Measurements from ENCODE around the gene SRPX2.

Gene SRPX2

GRCh38 chrX:100635040-100635439, 9.0 kb upstream of the SRPX2 start:
- intact Hi-C loops (cut with DNase I; ENCODE audit: low total_unique reads) = no loop called here
- TF ChIP-seq, protein P1, sequence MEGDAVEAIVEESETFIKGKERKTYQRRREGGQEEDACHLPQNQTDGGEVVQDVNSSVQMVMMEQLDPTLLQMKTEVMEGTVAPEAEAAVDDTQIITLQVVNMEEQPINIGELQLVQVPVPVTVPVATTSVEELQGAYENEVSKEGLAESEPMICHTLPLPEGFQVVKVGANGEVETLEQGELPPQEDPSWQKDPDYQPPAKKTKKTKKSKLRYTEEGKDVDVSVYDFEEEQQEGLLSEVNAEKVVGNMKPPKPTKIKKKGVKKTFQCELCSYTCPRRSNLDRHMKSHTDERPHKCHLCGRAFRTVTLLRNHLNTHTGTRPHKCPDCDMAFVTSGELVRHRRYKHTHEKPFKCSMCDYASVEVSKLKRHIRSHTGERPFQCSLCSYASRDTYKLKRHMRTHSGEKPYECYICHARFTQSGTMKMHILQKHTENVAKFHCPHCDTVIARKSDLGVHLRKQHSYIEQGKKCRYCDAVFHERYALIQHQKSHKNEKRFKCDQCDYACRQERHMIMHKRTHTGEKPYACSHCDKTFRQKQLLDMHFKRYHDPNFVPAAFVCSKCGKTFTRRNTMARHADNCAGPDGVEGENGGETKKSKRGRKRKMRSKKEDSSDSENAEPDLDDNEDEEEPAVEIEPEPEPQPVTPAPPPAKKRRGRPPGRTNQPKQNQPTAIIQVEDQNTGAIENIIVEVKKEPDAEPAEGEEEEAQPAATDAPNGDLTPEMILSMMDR (IDR thresholded peaks at IDR 0.05) = no peak
- Histone ChIP-seq H3K27ac (no peak overlapping the region), H3K9me3 (no peaks in the 10 kb centered on the region), H3K4me1 (peaks cover 0 to 4% (median 0%) of the 10 kb centered on the region in 4 donors), H3K36me3 (no peaks in the 10 kb centered on the region), H3K27me3 (no peaks in the 10 kb centered on the region), H3K4me3 (no peak overlapping the region)
- no peak for DNase-seq

DNA sequence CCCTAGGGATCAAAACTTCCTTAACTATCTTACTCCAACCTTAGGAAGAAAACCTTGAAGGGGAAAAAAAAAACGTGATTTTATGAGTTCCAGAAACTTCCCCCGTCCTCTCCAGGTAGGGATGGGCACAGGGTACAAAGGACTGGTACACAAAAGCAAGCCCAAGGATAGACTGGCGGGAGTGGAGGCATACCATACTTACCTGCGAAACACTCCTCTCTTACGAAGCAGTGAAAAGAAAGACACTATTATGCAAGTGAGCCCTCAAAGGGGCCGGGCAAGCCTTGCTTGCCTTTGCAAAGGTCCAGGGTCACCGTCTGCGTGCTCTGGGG, 8.0 kb upstream of the SRPX2 start:
- Histone ChIP-seq H3K27ac (peak overlapping the region; percentile 66 to 75), H3K9me3 (no peaks in the 10 kb centered on the region), H3K4me1 (peaks cover 0 to 4% (median 0%) of the 10 kb centered on the region in 4 donors), H3K4me3 (peak overlapping the region; percentile 61 to 64), H3K27me3 (no peaks in the 10 kb centered on the region), H3K36me3 (no peaks in the 10 kb centered on the region)
- TF ChIP-seq, protein P1 (IDR thresholded peaks at IDR 0.05) = no peak
- DNase-seq = no peak
- intact Hi-C loops (cut with DNase I; ENCODE audit: low total_unique reads) = no loop called here

DNA sequence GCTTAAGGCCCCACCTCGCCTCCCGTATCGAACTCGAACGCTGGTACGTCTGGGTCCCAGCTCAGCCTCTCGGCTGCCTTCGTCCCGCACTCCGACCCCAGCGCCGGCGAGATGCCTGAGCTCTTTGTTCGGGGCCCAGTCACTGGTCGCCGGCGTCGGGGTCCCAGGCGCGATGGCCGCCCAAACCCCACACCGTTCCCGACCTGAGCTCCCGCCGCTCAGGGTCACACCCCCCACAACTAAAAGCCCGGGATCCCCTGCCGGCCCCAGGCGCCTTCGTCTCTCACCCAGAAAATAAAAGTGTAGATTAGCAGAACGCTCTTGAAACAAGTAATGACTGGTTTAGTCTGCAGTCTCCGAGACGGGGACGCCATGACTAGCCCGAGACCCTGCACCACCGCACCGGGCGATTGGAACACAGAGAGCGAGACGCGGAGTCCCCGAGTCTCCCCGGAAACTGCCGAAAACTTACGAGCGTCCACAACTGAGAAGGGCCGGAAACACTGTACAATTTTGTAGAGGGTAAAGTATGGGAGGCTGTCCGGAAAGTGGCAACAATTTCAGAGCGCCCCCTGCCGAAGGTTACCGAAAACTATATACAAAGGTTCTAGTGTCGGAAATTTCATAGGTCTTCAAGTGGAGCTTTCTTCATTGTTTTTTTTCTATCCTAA, 7.5 kb upstream of the SRPX2 start, which contains the start of gene TSPAN6:
TSPAN6 (minus strand) TSS at position 486 of the 671 bp plus-strand sequence; CDS start at position 374, 112 bp downstream.
- intact Hi-C loops (cut with DNase I; ENCODE audit: low total_unique reads) = no loop called here
- peaks cover 0 to 4% (median 0%) of the 10 kb centered on the region in 4 donors for H3K4me1 ChIP-seq

GRCh38 chrX:100642290-100642689, 1.7 kb upstream of the SRPX2 start:
- TF ChIP-seq, protein P1 (IDR thresholded peaks at IDR 0.05) = no peak
- H3K4me3 ChIP-seq = no peak overlapping the region
- H3K4me1 ChIP-seq = peaks cover 0 to 23% (median 0%) of the 10 kb centered on the region in 4 donors
- no peak overlapping the region for H3K27ac ChIP-seq
- no peaks in the 10 kb centered on the region for H3K36me3 ChIP-seq
- no peaks in the 10 kb centered on the region for H3K9me3 ChIP-seq
- H3K27me3 ChIP-seq = no peaks in the 10 kb centered on the region
- intact Hi-C loops (cut with DNase I; ENCODE audit: low total_unique reads) = no loop called here
- DNase-seq = no peak

More for the DNA sequence above, 7.5 kb upstream of the SRPX2 start, which contains the start of gene TSPAN6:
- Histone ChIP-seq H3K36me3 (no peaks in the 10 kb centered on the region), H3K9me3 (no peaks in the 10 kb centered on the region), H3K27me3 (no peaks in the 10 kb centered on the region), H3K4me3 (peak within 1 kb of the TSS; percentile 61 to 64), H3K27ac (peak within 1 kb of the TSS; percentile 66 to 75)
- TF ChIP-seq, protein P1 (IDR thresholded peaks at IDR 0.05) = peak; percentile 32 to 38
- DNase-seq = peak; percentile 60 to 83

- H3K27ac ChIP-seq = peak overlapping the region in 1 of 2 donors; percentile 19
- H3K27me3 ChIP-seq = no peaks in the 10 kb centered on the region
- TF ChIP-seq, protein P1 (IDR thresholded peaks at IDR 0.05) = no peak
Measured at GRCh38 chrX:100643212-100643611, 787 bp upstream of the SRPX2 start.

More at GRCh38 chrX:100643212-100643611, 787 bp upstream of the SRPX2 start:
- H3K4me1 ChIP-seq = peaks cover 0 to 28% (median 0%) of the 10 kb centered on the region in 4 donors
- H3K36me3 ChIP-seq = no peaks in the 10 kb centered on the region
- H3K4me3 ChIP-seq = no peak overlapping the region
- no peaks in the 10 kb centered on the region for H3K9me3 ChIP-seq
- DNase-seq = no peak
- intact Hi-C loops (cut with DNase I; ENCODE audit: low total_unique reads) = no loop called here

Data from tibial artery (tissue), 4 donors.